GM12892 (cell line): Measurements from ENCODE around the gene ANKRD13D.

Experiments
- POLR2A ChIP-seq: IDR thresholded peaks from 2 replicates; pipeline ENCODE4 v1.6.1; 2011; ENCODE audit warnings: low read depth, low read length, control low read depth
- TAF1 ChIP-seq: IDR thresholded peaks from 2 replicates; pipeline ENCODE4 v1.6.1; 2011; ENCODE audit warnings: low read depth, mild to moderate bottlenecking, control low read depth, low read length, borderline replicate concordance

GRCh38 chr11:67252831-67253239 is 36.3 kb upstream of the ANKRD13D start:
- TF ChIP-seq POLR2A (peak; percentile 48; the same call in 1 of the 2 replicates), TAF1 (no peak)
